Cardiac fibroblast (primary cell): ENCODE data around the gene VMO1.

ENCODE experiments used
- DNase-seq, 2 donors: peaks; one replicate each; pipeline versions ENCODE4 v3.0.0 to v3.0.0-alpha.2; 2010; ENCODE audit warnings: low read depth in 2 of 2
- H3K4me3 ChIP-seq, 2 donors: replicated peaks in 1 of 2; 1 replicate in 1 of 2; 2 replicates in 1 of 2; pipeline ENCODE4 v1.5.1; 2011; ENCODE audit warnings: low read depth in 2 of 2, low read length in 2 of 2, mild to moderate bottlenecking in 2 of 2, moderate library complexity in 1 of 2
- CTCF ChIP-seq: IDR thresholded peaks from one replicate; pipeline ENCODE4 v1.5.1; 2011; ENCODE audit warnings: low read depth, mild to moderate bottlenecking, low read length, inconsistent platforms

The VMO1 gene

DNA sequence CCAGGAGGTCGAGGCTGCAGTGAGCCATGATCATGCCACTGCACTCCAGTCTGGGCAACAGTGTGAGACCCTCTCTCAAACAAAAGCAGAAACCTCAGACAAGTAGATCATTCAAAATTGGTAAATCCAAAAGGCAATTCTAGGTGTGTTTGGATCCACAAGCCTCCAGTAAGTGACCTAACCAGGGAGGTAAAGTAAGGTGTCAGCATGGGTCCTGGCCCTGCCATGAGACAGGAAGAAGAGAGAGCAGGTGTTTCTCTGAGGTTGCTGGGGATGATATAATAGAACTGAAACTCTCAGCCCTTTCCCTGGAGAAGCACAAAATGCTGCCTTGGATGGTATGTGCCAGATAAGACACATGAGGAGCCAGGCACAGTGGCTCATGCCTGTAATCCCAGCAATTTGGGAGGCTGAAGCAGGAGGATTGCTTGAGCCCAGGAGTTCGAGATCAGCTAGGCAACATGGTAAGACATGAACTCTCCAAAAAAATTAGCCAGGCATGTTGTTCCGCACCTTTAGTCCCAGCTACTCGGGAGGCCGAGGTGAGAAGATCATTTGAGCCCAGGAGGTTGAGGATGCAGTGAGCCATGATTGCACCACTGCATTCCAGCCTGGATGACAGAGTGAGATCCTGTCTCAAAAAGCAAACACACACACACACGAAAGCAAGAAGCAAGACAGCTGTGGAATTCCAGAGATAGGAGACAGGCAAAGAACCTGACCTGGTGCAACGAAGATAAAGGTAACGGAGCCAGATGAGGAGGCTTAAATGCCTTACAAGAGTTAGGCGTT lies 8.0 kb downstream of the VMO1 start:
- TF ChIP-seq CTCF, result no peak
- DNase-seq, result peak in 1 of 2 donors; percentile 39
- no peak overlapping the region for H3K4me3 ChIP-seq

DNA sequence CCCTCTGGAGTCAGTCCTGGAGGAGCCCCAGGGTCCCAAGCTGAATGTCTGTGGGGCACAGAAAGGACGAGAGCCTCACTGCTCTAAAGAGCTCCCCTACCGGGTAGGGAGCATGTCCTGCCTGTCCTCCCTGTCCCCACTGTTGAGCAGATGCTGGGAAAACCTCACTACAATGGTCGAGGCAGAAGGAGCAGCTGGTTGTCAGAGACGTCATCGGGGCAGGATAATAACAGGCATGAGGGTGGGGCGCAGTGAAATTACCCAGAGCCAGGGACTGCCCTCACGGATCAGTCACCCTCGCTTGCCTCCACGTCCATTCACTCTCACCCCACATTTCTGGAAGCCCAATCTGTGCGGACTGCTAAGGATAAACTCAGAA lies 13.9 kb downstream of the VMO1 start:
- no peak overlapping the region for H3K4me3 ChIP-seq
- TF ChIP-seq CTCF, result no peak
- no peak for DNase-seq

DNA sequence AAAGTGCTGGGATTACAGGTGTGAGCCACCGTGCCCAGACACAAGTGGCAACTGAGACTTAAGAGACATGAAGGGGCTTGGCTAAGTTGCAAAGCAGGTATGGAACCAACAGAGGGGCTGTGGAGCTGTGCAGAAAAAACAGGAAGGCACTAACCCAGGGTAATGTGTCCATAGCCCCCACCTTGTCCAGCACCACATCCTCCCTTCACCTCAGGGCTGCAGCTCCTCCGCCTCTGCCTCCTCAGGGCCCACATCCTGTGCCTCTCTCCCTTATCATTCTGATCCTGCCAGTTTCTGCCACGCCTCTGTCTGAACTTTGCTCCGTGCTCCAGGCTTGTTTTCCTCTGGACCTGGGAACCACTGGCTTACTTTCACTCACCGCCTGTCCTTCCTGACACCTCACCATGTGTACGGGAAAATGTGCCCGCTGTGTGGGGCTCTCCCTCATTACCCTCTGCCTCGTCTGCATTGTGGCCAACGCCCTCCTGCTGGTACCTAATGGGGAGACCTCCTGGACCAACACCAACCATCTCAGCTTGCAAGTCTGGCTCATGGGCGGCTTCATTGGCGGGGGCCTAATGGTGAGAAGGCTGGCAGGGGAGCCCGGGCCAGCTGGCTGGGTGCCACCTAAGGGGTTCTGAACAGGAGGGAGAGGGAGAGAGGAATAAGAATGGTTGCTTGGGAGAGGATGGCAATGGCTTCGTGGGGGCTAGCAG lies 14.5 kb downstream of the VMO1 start, which contains the start of gene TM4SF5:
Gene TM4SF5, plus strand, starts transcription at position 368 of the 716 bp plus-strand sequence. Its CDS starts 37 bp downstream, at position 405.
- no peak for TF ChIP-seq CTCF
- DNase-seq, result no peak
- H3K4me3 ChIP-seq, result no peak within 1 kb of the TSS

- H3K4me3 ChIP-seq, result no peak overlapping the region
- DNase-seq, result peak in 1 of 2 donors; percentile 53
- no peak for TF ChIP-seq CTCF
Measured at GRCh38 chr17:4769628-4770027, 16.5 kb downstream of the VMO1 start.

- TF ChIP-seq CTCF, result no peak
Measured at GRCh38 chr17:4768298-4768697, 17.9 kb downstream of the VMO1 start.

GRCh38 chr17:4766723-4767122 lies 19.4 kb downstream of the VMO1 start:
- TF ChIP-seq CTCF, result no peak
- H3K4me3 ChIP-seq, result no peak overlapping the region
- no peak for DNase-seq

More at GRCh38 chr17:4768298-4768697, 17.9 kb downstream of the VMO1 start:
- no peak overlapping the region for H3K4me3 ChIP-seq
- no peak for DNase-seq
